ENCODE measurements around the gene RNF151.
"Not testable (repeated sequence)": the region's sequence is repeated elsewhere in the genome, so short reads cannot be mapped to it uniquely, and the experiment has no call there.

The RNF151 gene

GRCh38 chr16:1938910-1939309, 27.7 kb upstream of the RNF151 start:
- H2AFZ ChIP-seq (ENCODE audit: low read length), result no peak overlapping the region
- H3K4me3 ChIP-seq (ENCODE audit: low read length), result no peak overlapping the region
- H3K9me2 ChIP-seq (replicated peaks; ENCODE audit: insufficient read depth, low read length), result no peaks in the 10 kb centered on the region
- peaks cover 4% of the 10 kb centered on the region for H3K79me2 ChIP-seq (ENCODE audit: low read length)
- no peak overlapping the region for H3K27ac ChIP-seq (ENCODE audit: low read length)
- TF ChIP-seq, protein P1, sequence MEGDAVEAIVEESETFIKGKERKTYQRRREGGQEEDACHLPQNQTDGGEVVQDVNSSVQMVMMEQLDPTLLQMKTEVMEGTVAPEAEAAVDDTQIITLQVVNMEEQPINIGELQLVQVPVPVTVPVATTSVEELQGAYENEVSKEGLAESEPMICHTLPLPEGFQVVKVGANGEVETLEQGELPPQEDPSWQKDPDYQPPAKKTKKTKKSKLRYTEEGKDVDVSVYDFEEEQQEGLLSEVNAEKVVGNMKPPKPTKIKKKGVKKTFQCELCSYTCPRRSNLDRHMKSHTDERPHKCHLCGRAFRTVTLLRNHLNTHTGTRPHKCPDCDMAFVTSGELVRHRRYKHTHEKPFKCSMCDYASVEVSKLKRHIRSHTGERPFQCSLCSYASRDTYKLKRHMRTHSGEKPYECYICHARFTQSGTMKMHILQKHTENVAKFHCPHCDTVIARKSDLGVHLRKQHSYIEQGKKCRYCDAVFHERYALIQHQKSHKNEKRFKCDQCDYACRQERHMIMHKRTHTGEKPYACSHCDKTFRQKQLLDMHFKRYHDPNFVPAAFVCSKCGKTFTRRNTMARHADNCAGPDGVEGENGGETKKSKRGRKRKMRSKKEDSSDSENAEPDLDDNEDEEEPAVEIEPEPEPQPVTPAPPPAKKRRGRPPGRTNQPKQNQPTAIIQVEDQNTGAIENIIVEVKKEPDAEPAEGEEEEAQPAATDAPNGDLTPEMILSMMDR (IDR thresholded peaks at IDR 0.05; ENCODE audit: low read length), result no peak
- no peak for TF ChIP-seq EZH2 (optimal IDR thresholded peaks at IDR 0.05; ENCODE audit: low read depth, low read length)
- TF ChIP-seq EZH2phosphoT487 (IDR thresholded peaks at IDR 0.05; ENCODE audit: low read length), result no peak
- H3K9me3 ChIP-seq (replicated peaks; ENCODE audit: insufficient read depth, low read length), result no peaks in the 10 kb centered on the region
- H4K20me1 ChIP-seq (ENCODE audit: insufficient read depth, low read length), result no peaks in the 10 kb centered on the region
- H3K36me3 ChIP-seq (replicated peaks; ENCODE audit: insufficient read depth, low read length), result peaks cover 3% of the 10 kb centered on the region; the same call in 1 of the 2 replicates
- H3K4me1 ChIP-seq (ENCODE audit: low read length), result no peaks in the 10 kb centered on the region
- no peak overlapping the region for H3K4me2 ChIP-seq (ENCODE audit: low read depth, low read length)
- no peak overlapping the region for H3K9ac ChIP-seq (ENCODE audit: low read length)
- no peaks in the 10 kb centered on the region for H3F3A ChIP-seq (ENCODE audit: insufficient read depth, low read length)
- no peak for DNase-seq
- H3K27me3 ChIP-seq (replicated peaks; ENCODE audit: insufficient read depth, low read length), result no peaks in the 10 kb centered on the region

- not testable (repeated sequence) for H3F3A ChIP-seq (ENCODE audit: insufficient read depth, low read length); H3K4me3 ChIP-seq (ENCODE audit: low read length); DNase-seq; H3K9me3 ChIP-seq (replicated peaks; ENCODE audit: insufficient read depth, low read length); H3K9ac ChIP-seq (ENCODE audit: low read length); H3K36me3 ChIP-seq (replicated peaks; ENCODE audit: insufficient read depth, low read length); H3K4me1 ChIP-seq (ENCODE audit: low read length); H2AFZ ChIP-seq (ENCODE audit: low read length); H3K27me3 ChIP-seq (replicated peaks; ENCODE audit: insufficient read depth, low read length); H3K9me2 ChIP-seq (replicated peaks; ENCODE audit: insufficient read depth, low read length); H3K27ac ChIP-seq (ENCODE audit: low read length); H3K79me2 ChIP-seq (ENCODE audit: low read length); H4K20me1 ChIP-seq (ENCODE audit: insufficient read depth, low read length); H3K4me2 ChIP-seq (ENCODE audit: low read depth, low read length)
Measured at GRCh38 chr16:1939833-1940232, 26.8 kb upstream of the RNF151 start.

DNA sequence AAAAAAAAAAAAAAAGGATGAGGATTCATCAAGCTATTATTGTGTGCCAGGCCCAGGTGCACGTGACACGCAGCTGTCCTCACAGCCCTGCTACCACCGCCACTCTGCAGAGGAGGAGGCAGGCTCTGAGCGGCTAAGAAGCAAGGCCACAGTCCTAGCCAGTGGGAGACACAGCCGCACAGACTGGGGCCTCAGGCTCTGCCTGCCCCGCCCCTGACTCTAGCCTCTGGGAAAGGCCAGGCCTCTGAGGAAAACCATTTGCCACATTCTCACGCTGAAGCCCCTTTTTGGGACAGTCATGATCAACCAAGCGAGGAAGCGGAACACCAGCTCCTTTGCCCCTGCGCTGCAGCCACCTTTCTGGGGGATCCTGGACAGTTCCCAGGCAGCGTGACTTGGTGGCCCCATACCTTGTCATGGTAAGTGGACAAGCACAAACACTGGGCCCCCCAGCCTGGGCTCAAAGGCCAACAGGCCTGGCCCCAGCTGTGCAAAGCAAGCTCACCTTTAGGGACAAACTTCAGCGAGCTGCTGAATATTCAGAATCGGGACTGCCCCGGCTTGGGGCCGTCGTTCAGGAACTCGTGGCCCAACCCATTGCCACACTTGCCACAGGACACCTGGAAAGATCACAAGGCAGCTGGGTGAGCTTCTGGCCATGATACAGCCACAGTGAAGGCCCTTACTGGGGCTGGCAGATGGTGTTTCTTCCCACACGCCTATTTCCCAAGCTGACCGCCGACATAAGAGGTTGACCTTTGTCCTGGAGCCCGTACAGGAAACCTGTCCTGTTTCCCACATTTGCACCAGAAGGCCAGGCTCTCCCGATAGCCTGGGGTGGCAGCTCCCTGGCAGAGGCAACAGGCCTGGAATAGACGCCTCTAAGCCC, 26.1 kb upstream of the RNF151 start:
- TF ChIP-seq, protein P1 (IDR thresholded peaks at IDR 0.05; ENCODE audit: low read length), result no peak
- TF ChIP-seq EZH2 (optimal IDR thresholded peaks at IDR 0.05; ENCODE audit: low read depth, low read length), result no peak
- no peak for TF ChIP-seq EZH2phosphoT487 (IDR thresholded peaks at IDR 0.05; ENCODE audit: low read length)
- no peaks in the 10 kb centered on the region for H4K20me1 ChIP-seq (ENCODE audit: insufficient read depth, low read length)
- peaks cover 4% of the 10 kb centered on the region for H3K79me2 ChIP-seq (ENCODE audit: low read length)
- no peaks in the 10 kb centered on the region for H3K4me1 ChIP-seq (ENCODE audit: low read length)
- no peak for DNase-seq
- no peaks in the 10 kb centered on the region for H3F3A ChIP-seq (ENCODE audit: insufficient read depth, low read length)
- no peak overlapping the region for H3K9ac ChIP-seq (ENCODE audit: low read length)
- H3K4me3 ChIP-seq (ENCODE audit: low read length), result no peak overlapping the region
- H3K4me2 ChIP-seq (ENCODE audit: low read depth, low read length), result no peak overlapping the region
- H2AFZ ChIP-seq (ENCODE audit: low read length), result no peak overlapping the region
- H3K27ac ChIP-seq (ENCODE audit: low read length), result no peak overlapping the region
- H3K9me2 ChIP-seq (replicated peaks; ENCODE audit: insufficient read depth, low read length), result no peaks in the 10 kb centered on the region
- no peaks in the 10 kb centered on the region for H3K9me3 ChIP-seq (replicated peaks; ENCODE audit: insufficient read depth, low read length)
- H3K27me3 ChIP-seq (replicated peaks; ENCODE audit: insufficient read depth, low read length), result no peaks in the 10 kb centered on the region
- peaks cover 3% of the 10 kb centered on the region; the same call in 1 of the 2 replicates for H3K36me3 ChIP-seq (replicated peaks; ENCODE audit: insufficient read depth, low read length)

All from MM.1S (cell line).